ENCODE measurements around the gene CADM4.
"Not testable (repeated sequence)": the region's sequence is repeated elsewhere in the genome, so short reads cannot be mapped to it uniquely, and the experiment has no call there.

The CADM4 gene, protein sequence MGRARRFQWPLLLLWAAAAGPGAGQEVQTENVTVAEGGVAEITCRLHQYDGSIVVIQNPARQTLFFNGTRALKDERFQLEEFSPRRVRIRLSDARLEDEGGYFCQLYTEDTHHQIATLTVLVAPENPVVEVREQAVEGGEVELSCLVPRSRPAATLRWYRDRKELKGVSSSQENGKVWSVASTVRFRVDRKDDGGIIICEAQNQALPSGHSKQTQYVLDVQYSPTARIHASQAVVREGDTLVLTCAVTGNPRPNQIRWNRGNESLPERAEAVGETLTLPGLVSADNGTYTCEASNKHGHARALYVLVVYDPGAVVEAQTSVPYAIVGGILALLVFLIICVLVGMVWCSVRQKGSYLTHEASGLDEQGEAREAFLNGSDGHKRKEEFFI

GRCh38 chr19:43639519-43640423, at the start of gene CADM4:
TSS of gene CADM4 (minus strand) at chr19:43639850. CDS start at chr19:43639790, 60 bp downstream.
- no peak for DNase-seq (ENCODE audit: low read depth)

- DNase-seq (ENCODE audit: low read depth), result no peak
Measured at GRCh38 chr19:43688059-43688701, 48.5 kb upstream of the CADM4 start.

DNA sequence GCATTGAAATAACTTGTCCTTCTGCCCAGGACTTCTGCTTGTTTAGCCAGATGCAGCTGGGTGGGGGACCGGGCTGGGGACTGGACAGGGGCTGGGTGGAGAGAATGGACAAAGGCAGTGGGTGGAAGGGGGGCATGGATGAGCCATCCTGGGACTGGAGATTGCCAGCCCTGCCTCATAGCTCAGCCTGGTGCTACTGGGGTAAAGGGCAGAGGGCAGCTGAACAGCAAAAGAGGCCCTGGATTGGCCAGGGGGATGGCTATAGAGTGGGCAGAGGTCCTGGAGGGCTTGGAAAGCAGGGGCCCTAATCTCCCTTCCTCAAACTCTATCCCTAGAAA, 48.0 kb upstream of the CADM4 start:
- no peak for DNase-seq (ENCODE audit: low read depth)

- no peak for DNase-seq (ENCODE audit: low read depth)
Measured at GRCh38 chr19:43684326-43684725, 44.7 kb upstream of the CADM4 start.

- no peak for DNase-seq (ENCODE audit: low read depth)
Measured at GRCh38 chr19:43683905-43684304, 44.3 kb upstream of the CADM4 start.

DNA sequence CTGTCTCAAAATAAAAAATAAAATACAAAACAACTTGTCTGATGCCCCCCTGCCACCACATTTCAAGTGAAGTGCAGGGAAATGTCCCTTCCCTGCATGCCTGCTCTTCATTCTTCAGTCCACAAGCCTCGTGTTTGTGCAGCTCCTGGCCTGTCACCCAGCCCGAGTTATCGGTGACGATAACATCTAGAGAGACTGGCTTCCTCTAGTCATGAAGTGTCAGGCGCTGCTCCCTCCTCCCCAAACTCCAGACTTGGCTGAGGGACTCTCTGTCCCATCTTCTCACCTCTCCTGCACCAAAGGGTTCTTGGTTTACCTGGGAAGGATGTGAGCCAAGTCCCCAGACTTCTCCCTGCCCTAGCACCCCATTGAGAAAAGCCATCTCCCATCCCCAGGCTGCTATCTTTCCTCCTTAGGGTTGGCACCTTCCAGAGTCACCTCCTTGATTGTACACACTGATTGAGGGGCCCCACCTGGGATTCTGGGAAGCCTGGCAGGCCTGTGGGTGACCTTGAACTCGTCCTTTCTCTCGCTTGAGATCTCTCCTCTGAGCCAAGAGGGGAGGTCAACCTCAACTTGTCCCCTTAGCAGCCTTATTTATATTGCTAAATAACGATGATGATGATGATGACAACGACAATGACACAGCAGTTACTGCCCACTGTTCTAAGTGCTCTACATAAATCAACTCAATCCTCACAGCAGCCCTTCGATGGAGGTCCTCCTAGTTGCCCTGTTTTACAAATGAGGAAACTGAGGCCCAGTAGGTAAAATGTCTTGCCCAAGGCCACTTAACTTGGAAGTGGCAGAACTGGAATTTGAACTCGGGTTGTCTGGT, 43.4 kb upstream of the CADM4 start:
- DNase-seq (ENCODE audit: low read depth), result no peak

DNA sequence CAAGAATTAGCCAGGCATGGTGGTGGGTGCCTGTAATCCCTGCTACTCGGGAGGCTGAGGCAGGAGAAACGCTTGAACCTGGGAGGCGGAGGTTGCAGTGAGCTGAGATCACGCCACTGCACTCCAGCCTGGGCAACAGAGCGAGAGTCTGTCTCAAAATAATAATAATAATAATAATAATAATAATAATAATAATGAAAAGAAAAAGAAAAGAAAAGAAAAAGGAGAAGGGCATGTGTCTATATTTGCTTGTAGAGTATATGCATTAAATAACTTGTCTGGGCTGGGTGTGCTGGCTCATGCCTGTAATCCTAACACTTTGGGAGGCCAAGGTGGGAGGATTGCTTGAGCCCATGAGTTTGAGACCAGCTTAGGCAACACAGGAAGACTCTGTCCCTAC, 42.6 kb upstream of the CADM4 start:
- DNase-seq (ENCODE audit: low read depth), result not testable (repeated sequence)

- DNase-seq (ENCODE audit: low read depth), result no peak
Measured at GRCh38 chr19:43681821-43682220, 42.2 kb upstream of the CADM4 start.

DNA sequence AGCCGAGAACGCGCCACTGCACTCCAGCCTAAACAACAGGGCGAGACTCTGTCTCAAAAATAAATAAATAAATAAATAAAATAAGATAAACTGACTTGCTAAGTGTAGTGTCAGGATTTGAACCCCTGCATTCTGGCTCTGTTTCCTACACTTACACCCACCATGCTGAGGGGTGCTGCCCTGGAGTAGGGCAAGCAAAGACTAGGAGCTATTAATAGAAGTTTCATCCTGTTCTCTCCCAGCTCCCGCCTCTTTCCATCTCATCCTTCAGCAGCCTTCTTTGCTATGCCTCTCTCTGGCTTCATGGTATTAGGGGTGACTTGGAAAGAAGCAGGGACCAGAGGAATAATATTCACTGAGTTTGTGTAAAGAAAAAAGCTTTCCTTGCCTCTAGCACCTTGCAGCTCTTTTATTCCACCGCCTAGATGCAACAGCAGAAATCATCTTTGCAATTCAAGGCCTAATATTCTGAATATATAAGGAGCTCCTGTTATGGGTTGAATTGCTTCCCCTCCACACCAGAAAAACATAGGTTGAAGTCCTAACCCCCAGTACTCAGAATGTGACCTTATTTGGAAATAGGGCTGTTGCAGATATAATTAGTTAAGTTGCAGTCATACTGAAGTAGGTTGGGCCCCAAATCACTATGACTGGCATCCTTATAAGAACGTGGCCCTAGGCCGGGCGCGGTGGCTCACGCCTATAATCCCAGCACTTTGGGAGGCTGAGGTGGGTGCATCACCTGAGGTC, 39.0 kb upstream of the CADM4 start:
- no peak for DNase-seq (ENCODE audit: low read depth)

- DNase-seq (ENCODE audit: low read depth), result no peak
Measured at GRCh38 chr19:43675906-43676305, 36.3 kb upstream of the CADM4 start.

DNA sequence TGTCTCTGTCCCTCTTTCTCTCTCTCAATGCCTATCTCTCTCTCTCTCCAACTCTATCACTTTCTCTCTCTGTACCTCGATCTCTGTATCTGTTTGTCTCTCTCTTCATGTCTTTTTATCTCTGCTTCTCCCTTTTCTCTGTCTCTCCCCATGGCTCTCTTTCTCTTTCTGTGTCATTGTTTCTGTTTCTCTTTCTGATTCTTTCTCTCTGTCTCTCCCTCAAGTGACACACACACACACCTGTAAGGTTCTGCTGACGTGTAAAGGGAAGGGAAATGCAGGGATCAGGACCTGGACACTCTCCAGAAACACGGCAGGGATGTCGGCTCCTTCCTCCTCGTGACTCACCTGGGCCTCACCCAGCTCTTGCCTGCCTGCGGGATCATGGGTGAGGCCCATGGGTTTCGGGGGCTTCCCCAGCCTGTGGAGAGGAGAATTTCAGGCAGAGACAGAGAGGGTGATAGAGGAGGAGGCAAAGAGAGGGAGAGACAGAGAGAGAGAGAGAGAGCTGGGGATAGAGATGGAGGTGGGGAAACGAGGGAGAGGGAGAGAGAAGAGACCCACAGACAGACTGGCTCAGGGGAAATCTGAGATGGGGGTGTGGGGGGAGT, 35.7 kb upstream of the CADM4 start:
- DNase-seq (ENCODE audit: low read depth), result no peak

DNA sequence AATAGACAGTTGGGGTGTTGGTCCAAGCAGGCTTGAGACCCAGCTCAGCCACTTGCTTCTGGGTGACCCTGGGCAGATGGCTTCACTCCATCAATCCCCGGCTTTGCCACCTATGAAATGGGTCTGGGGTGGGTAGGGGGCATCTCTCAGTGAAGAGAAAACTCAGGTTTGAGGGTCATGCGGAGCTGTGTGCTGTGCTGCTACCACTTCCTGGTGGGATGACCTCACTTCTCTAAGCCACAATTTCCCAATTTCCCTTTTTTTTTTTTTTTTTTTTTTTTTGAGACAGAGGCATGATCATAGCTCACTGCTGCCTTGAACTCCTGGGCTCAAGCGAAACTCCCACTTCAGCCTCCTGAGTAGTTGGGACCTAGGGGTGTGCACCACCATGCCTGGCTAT, 34.9 kb upstream of the CADM4 start:
- DNase-seq (ENCODE audit: low read depth), result no peak

DNA sequence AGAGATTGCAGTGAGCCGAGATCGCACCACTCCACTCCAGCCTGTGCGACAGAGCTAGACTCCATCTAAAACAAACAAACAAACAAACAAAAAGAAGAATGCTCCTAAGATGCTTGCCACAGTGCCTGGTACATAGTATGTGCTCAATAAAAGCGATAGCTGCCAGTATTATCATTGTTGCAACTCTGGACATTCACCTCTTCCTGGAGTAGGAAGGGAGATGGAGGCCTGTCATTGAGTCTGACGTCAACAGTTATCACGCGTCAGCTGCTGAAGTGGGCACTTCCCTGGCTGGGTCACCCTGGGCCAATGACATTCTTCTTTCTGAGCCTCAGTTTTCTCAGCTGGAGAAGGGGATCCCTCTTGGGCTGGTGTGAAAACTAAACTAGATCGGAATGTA, 34.5 kb upstream of the CADM4 start:
- DNase-seq (ENCODE audit: low read depth), result no peak

- no peak for DNase-seq (ENCODE audit: low read depth)
Measured at GRCh38 chr19:43673637-43674036, 34.0 kb upstream of the CADM4 start.

GRCh38 chr19:43672061-43672679, 32.5 kb upstream of the CADM4 start:
- DNase-seq (ENCODE audit: low read depth), result no peak

DNA sequence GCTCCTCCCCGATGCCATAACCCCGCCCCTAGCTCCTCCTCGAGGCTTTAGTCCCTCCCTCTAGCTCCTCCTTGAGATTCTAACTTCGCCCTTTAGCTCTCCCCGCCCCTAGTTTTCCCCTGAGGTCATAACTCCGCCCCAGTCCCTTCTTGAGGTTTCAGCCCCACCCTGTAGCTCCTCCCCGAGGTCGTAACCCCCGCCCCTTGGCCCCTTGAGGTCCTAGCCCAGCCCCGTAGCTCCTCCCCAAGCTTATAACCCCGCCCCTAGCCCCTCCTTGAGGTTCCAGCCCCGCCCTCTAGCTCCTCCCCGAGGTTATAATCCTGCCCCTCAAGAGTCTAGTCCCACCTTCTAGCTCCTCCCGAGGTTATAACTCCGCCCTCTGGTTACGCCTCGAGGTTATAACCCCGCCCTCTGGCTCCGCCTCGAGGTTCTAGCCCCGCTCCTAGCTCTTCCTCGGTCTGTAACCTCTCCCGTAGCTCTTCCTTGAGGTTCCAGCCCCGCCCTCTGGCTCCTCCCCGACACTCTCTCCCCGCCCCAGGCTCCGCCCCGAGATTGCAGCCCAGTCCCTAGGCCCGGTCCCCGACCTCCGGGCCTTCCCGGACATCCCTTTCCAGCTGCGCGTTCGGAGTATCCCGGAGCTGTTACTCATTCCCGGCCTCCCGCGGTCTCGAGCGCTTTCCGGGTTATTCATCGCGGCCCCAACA, 28.9 kb upstream of the CADM4 start:
- peak; percentile 97 for DNase-seq (ENCODE audit: low read depth)

- no peak for DNase-seq (ENCODE audit: low read depth)
Measured at GRCh38 chr19:43667876-43668405, 28.3 kb upstream of the CADM4 start.

- no peak for DNase-seq (ENCODE audit: low read depth)
Measured at GRCh38 chr19:43667126-43667875, 27.7 kb upstream of the CADM4 start.

GRCh38 chr19:43664018-43664417, 24.4 kb upstream of the CADM4 start:
- DNase-seq (ENCODE audit: low read depth), result no peak

Measured in GM04503 (cell line).